GM19035 (cell line): ENCODE data around the gene ARFRP1.
A peak's percentile ranks its signal among the peaks of the same experiment; 100 is the strongest.
"Not testable (repeated sequence)": the region's sequence is repeated elsewhere in the genome, so short reads cannot be mapped to it uniquely, and the experiment has no call there.

Experiments used
- ATAC-seq: cut with Tn5 transposase; IDR thresholded peaks from one replicate; pipeline ENCODE4 v1.9.1; 2021; ENCODE audit not compliant: unreplicated experiment

ARFRP1 gene

GRCh38 chr20:63733579-63734081, 25.9 kb upstream of the ARFRP1 start:
- no peak for ATAC-seq

- no peak for ATAC-seq
Measured at GRCh38 chr20:63733117-63733516, 25.3 kb upstream of the ARFRP1 start.

GRCh38 chr20:63732118-63733095, 24.6 kb upstream of the ARFRP1 start:
- no peak for ATAC-seq

- no peak for ATAC-seq
Measured at GRCh38 chr20:63731410-63731809, 23.6 kb upstream of the ARFRP1 start.

- ATAC-seq: not testable (repeated sequence)
Measured at GRCh38 chr20:63730189-63730733, 22.5 kb upstream of the ARFRP1 start.

- not testable (repeated sequence) for ATAC-seq
Measured at GRCh38 chr20:63722967-63723622, 15.3 kb upstream of the ARFRP1 start.

- no peak for ATAC-seq
Measured at GRCh38 chr20:63718996-63719395, 11.2 kb upstream of the ARFRP1 start.

- ATAC-seq: no peak
Measured at GRCh38 chr20:63714858-63715257, 7.1 kb upstream of the ARFRP1 start.

GRCh38 chr20:63712191-63712590, 4.4 kb upstream of the ARFRP1 start:
- ATAC-seq: no peak

GRCh38 chr20:63711085-63711645, 3.4 kb upstream of the ARFRP1 start:
- ATAC-seq: no peak

- ATAC-seq: no peak
Measured at GRCh38 chr20:63709149-63709527, 1.4 kb upstream of the ARFRP1 start.

- ATAC-seq: peak; percentile 17
Measured at GRCh38 chr20:63708301-63709148, 749 bp upstream of the ARFRP1 start.

- peak; percentile 33 for ATAC-seq
Measured at GRCh38 chr20:63706852-63707557, 771 bp downstream of the ARFRP1 start.

- ATAC-seq: no peak
Measured at GRCh38 chr20:63706027-63706695, 1.6 kb downstream of the ARFRP1 start.

GRCh38 chr20:63705232-63706026, 2.3 kb downstream of the ARFRP1 start:
- ATAC-seq: no peak

- ATAC-seq: no peak
Measured at GRCh38 chr20:63704749-63705117, 3.0 kb downstream of the ARFRP1 start.

GRCh38 chr20:63703976-63704748, 3.6 kb downstream of the ARFRP1 start:
- no peak for ATAC-seq

- no peak for ATAC-seq
Measured at GRCh38 chr20:63703471-63703975, 4.3 kb downstream of the ARFRP1 start.
